ENCODE measurements around the gene BCAS3. TPM values are rescaled to one million over a fixed set of nuclear protein-coding genes. Genes with fewer than 3 reads are reported as not detected.

Gene BCAS3
- total RNA-seq, 4 donors from 2014 or later, result 20.7 to 76.3 (median 39.8) TPM

DNA sequence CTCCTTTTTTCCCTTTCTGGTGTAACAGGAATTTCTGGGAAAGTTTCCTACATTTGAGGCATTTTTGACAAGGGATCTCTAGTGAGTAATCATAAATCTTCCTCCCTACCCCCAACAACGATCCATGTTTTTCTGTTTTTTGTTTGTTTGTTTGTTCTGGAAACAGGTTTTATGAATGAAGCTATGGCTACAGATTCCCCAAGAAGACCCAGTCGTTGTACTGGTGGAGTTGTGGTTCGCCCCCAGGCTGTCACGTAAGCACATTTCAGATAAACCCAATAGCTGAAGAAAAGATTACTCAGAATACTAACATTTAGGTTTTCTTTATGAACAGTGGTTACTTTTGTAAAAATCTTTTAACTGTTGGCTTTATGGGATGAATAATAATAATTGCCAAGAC is 1.6 kb downstream of the BCAS3 start:
- no peak for DNase-seq
- no peak for TF ChIP-seq POLR2A (IDR thresholded peaks at IDR 0.05)
- TF ChIP-seq POLR2AphosphoS5 (IDR thresholded peaks at IDR 0.05), result no peak
- TF ChIP-seq EP300 (IDR thresholded peaks at IDR 0.05; ENCODE audit: low read depth), result no peak
- TF ChIP-seq, protein P1, sequence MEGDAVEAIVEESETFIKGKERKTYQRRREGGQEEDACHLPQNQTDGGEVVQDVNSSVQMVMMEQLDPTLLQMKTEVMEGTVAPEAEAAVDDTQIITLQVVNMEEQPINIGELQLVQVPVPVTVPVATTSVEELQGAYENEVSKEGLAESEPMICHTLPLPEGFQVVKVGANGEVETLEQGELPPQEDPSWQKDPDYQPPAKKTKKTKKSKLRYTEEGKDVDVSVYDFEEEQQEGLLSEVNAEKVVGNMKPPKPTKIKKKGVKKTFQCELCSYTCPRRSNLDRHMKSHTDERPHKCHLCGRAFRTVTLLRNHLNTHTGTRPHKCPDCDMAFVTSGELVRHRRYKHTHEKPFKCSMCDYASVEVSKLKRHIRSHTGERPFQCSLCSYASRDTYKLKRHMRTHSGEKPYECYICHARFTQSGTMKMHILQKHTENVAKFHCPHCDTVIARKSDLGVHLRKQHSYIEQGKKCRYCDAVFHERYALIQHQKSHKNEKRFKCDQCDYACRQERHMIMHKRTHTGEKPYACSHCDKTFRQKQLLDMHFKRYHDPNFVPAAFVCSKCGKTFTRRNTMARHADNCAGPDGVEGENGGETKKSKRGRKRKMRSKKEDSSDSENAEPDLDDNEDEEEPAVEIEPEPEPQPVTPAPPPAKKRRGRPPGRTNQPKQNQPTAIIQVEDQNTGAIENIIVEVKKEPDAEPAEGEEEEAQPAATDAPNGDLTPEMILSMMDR (IDR thresholded peaks at IDR 0.05), result no peak
- 80 to 87% methylated on average over 4 of the region's 4 CpGs for WGBS, 2 donors (ENCODE audit: low coverage in 1 of 2)
- in situ Hi-C loops (cut with MboI; ENCODE audit: low pct_ligation_motif_present in 1 of 4, low pct_unique_long_range_greater_than_20kb in 1 of 4, low sequenced_read_pairs in 3 of 4), result no loop called here
- Histone ChIP-seq H3K4me3 (no peak overlapping the region), H3K9me3 (no peaks in the 10 kb centered on the region), H3K36me3 (peaks cover 0 to under 1% (median 0%) of the 10 kb centered on the region in 4 donors), H3K27ac (no peak overlapping the region), H3K27me3 (no peaks in the 10 kb centered on the region), H3K4me1 (peaks cover 2 to 13% (median 9%) of the 10 kb centered on the region in 4 donors)
- intact Hi-C loops (cut with DNase I; ENCODE audit: low total_unique reads), result no loop called here

DNA sequence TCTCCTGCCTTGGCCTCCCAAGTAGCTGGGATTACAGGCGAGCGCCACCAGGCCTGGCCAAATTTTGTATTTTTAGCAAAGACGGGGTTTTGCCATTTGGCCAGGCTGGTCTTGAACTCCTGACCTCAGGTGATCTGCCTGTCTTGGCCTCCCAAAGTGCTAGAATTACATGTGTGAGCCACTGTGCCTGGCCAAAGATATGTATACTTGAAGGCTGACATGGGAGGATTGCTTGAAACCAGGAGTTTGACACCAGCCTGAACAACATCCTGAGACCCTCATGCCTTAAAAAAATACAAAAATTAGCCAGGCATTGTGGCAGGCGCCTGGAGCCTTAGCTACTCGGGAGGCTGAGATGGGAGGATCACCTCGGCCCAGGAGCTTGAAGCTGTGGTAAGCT is 3.1 kb downstream of the BCAS3 start:
- Histone ChIP-seq H3K27me3 (no peaks in the 10 kb centered on the region), H3K36me3 (peaks cover 0 to 9% (median 0%) of the 10 kb centered on the region in 4 donors), H3K4me1 (peaks cover 2 to 13% (median 9%) of the 10 kb centered on the region in 4 donors), H3K4me3 (no peak overlapping the region), H3K9me3 (no peaks in the 10 kb centered on the region), H3K27ac (no peak overlapping the region)
- in situ Hi-C loops (cut with MboI; ENCODE audit: low pct_ligation_motif_present in 1 of 4, low pct_unique_long_range_greater_than_20kb in 1 of 4, low sequenced_read_pairs in 3 of 4), result no loop called here
- no peak for DNase-seq
- 93% methylated on average over 6 of the region's 6 CpGs; no CpG with 5 or more reads in 1 of the 2 donors for WGBS, 2 donors (ENCODE audit: low coverage in 1 of 2)
- TF ChIP-seq EP300 (IDR thresholded peaks at IDR 0.05; ENCODE audit: low read depth) (no peak), POLR2A (IDR thresholded peaks at IDR 0.05) (no peak), POLR2AphosphoS5 (IDR thresholded peaks at IDR 0.05) (no peak)
- TF ChIP-seq, protein P1 (IDR thresholded peaks at IDR 0.05), result no peak
- intact Hi-C loops (cut with DNase I; ENCODE audit: low total_unique reads), result no loop called here

DNA sequence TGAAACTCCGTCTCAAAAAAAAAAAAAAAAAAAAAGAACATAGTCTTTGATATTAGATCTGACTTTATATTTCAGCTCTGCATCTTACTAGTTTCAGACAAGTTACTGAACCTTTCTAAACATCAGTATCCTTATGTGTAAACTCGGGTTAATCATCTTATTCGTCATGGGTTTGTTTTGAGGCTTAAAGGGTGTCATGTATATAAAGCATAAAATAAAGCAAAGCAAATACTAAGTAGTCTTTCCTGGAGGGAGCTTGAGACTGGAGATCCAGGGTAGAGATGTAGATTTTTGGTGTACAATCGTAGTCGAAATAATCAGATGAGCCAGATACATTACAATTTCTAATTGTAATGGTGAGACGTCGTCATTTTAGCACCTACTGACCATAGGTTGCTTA is 7.8 kb downstream of the BCAS3 start:
- 89 to 95% methylated on average over 5 to 7 of the region's 7 CpGs for WGBS, 2 donors (ENCODE audit: low coverage in 1 of 2)
- no peaks in the 10 kb centered on the region for H3K9me3 ChIP-seq
- H3K27me3 ChIP-seq, result no peaks in the 10 kb centered on the region
- no peak for DNase-seq
- no peak for TF ChIP-seq EP300 (IDR thresholded peaks at IDR 0.05; ENCODE audit: low read depth)
- H3K4me3 ChIP-seq, result no peak overlapping the region
- peaks cover 0 to 16% (median 5%) of the 10 kb centered on the region in 4 donors for H3K36me3 ChIP-seq
- intact Hi-C loops (cut with DNase I; ENCODE audit: low total_unique reads), result no loop called here
- no peak overlapping the region for H3K27ac ChIP-seq
- H3K4me1 ChIP-seq, result no peaks in the 10 kb centered on the region
- in situ Hi-C loops (cut with MboI; ENCODE audit: low pct_ligation_motif_present in 1 of 4, low pct_unique_long_range_greater_than_20kb in 1 of 4, low sequenced_read_pairs in 3 of 4), result no loop called here

DNA sequence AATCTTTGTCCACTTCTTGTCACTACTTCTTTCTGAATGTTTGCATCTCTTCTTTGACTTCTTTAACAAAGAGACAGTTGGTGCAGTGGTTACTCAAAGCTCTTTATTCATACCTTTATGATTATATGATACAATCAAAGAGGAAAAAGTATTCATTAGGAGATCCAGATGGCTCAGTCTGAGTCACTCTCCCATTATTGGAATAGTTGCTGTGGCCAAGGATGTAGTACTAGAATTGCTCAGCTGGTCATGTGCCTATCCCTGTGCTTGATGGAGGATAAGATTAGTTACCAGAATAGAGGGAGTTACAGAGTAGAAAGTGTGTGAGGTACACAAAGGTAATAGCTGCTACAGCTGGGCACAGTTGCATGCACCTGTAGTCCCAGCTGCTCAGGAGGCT is 18.3 kb downstream of the BCAS3 start:
- H3K4me1 ChIP-seq, result no peaks in the 10 kb centered on the region
- intact Hi-C loops (cut with DNase I; ENCODE audit: low total_unique reads), result no loop called here
- no peak for TF ChIP-seq EP300 (IDR thresholded peaks at IDR 0.05; ENCODE audit: low read depth)
- TF ChIP-seq POLR2AphosphoS5 (IDR thresholded peaks at IDR 0.05), result no peak
- TF ChIP-seq POLR2A (IDR thresholded peaks at IDR 0.05), result no peak
- TF ChIP-seq, protein P1 (IDR thresholded peaks at IDR 0.05), result no peak
- no peaks in the 10 kb centered on the region for H3K9me3 ChIP-seq
- H3K27me3 ChIP-seq, result no peaks in the 10 kb centered on the region
- in situ Hi-C loops (cut with MboI; ENCODE audit: low pct_ligation_motif_present in 1 of 4, low pct_unique_long_range_greater_than_20kb in 1 of 4, low sequenced_read_pairs in 3 of 4), result no loop called here
- H3K36me3 ChIP-seq, result peaks cover 0 to 4% (median 0%) of the 10 kb centered on the region in 4 donors
- no peak overlapping the region for H3K27ac ChIP-seq
- H3K4me3 ChIP-seq, result no peak overlapping the region
- no peak for DNase-seq

DNA sequence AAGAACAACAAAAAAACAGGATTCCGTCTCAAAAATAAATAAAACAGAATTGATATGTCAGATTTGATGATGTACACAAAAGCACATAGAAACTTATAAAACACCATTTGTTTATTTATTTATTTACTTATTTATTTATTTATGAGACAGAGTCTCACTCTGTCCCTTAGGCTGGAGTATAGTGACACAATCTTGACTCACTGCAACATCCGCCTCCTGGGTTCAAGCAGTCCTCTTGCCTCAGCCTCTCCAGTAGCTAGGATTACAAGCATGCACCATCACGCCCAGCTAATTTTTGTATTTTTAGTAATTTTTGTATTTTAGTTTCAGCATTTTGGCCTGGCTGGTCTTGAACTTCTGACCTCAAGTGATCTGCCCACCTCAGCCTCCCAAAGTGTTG is 21.4 kb downstream of the BCAS3 start:
- no peak for DNase-seq
- in situ Hi-C loops (cut with MboI; ENCODE audit: low pct_ligation_motif_present in 1 of 4, low pct_unique_long_range_greater_than_20kb in 1 of 4, low sequenced_read_pairs in 3 of 4), result no loop called here
- intact Hi-C loops (cut with DNase I; ENCODE audit: low total_unique reads), result no loop called here

More for the DNA sequence above, 21.4 kb downstream of the BCAS3 start:
- Histone ChIP-seq H3K9me3 (no peaks in the 10 kb centered on the region), H3K4me3 (no peak overlapping the region), H3K36me3 (no peaks in the 10 kb centered on the region), H3K4me1 (no peaks in the 10 kb centered on the region), H3K27ac (no peak overlapping the region), H3K27me3 (no peaks in the 10 kb centered on the region)
- 95 to 98% methylated on average over 3 of the region's 3 CpGs for WGBS, 2 donors (ENCODE audit: low coverage in 1 of 2)
- TF ChIP-seq POLR2AphosphoS5 (IDR thresholded peaks at IDR 0.05) (no peak), POLR2A (IDR thresholded peaks at IDR 0.05) (no peak), EP300 (IDR thresholded peaks at IDR 0.05; ENCODE audit: low read depth) (no peak)
- TF ChIP-seq, protein P1 (IDR thresholded peaks at IDR 0.05), result no peak

Measured in transverse colon (tissue), 4 donors.